Myocyte (in vitro differentiated cells): ENCODE measurements around the gene FAM9C. TPM values are rescaled to one million over a fixed set of nuclear protein-coding genes. Genes with fewer than 3 reads are reported as not detected.

Source experiments
- DNase-seq: peaks from one replicate; pipeline ENCODE4 v3.0.0-alpha.2; 2012; ENCODE audit warnings: low read depth
- total RNA-seq: library from RNA; depleted of rRNA; stranded (reverse); fragments of >200 nt; gene quantifications from 2 replicates; pipeline ENCODE4 v1.2.3, GENCODE V29; 2014

The FAM9C gene
- total RNA-seq, 1 donor from 2014 or later: 0.40 TPM

DNA sequence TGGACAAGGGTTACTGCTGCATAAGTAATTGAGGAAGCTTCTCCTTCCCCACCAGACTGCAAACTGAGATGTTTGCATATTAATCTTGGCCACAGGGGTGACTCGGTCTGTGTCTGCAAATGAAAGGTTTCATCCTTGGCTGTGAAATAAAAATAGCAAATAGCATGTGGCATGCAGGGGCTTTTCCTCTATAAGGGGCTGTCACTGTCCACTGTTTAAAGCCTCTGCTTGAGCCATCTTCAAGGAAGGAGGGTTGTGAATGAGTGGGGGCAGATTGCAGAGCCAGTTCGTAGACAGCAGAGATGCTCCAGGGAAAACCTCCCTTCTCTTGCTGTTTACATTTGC, 36.3 kb downstream of the FAM9C start:
- DNase-seq: peak; percentile 10

DNA sequence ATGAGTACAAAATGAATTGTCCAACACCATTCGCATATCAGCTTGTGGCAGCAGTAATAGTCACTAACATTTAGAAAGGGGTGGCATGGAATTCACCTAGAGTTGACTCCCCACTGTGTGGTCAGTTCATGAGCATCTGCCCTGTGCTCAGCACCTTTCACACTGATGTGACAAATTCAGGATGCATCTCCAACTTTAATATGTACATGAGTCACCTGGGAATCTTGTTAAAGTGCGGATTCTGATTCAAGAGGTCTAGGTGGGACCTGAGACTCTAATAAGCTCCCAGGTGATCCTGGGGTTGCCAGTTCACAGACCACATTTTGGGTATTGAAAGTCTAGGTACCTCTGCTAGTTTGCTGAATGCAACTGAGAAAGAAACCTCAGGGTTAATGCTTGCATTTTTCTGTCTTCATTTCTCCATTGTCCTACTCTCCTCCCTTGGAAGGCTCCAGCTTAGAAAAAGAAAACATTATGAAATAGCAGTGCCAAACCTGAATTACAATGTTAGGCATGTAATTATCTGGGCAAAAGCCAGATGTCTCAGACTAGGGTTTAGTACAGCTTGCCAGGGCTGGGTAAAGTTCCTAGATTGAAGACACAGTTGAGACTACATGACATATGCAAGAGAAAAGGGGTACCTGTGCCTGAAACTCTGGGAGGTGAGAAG, 36.8 kb downstream of the FAM9C start:
- peak; percentile 33 for DNase-seq

DNA sequence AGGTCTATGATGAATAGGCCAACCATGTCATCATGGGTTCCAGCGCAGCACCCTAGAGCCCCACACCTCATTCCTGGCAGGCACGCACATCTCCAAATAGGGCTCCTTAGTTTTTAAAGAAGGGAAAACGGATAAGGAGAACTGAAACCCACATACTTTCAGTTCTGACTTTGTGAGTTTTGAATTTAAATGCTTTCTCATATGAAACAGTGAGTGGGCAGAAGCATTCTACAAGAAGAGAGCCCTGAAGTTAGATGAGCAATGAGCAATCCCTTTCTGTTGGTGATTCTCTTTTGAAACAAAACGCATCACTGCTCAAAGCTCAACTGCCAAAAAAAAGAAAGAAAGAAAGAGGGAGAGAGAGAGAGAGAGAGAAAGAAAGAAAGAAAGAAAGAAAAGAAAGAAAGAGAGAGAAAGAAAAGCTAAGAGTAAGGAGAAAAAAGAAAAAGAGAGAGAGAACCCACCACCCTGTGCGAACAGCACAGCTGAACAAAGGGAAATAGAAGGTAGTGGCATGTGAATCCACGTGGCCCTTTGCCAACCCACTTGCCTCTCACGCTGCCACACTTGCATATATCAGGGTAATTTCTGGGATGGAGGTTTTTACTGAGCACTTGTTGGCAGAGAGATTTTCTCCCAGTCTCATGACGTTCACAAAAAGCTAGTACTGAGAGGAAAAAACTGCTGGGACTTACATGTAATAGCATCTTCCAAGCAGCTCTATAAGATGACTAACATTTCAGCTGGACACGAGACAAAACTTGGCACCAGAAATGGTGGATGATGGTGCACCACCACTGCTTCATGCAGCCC, 38.6 kb downstream of the FAM9C start:
- peak; percentile 48 for DNase-seq

DNA sequence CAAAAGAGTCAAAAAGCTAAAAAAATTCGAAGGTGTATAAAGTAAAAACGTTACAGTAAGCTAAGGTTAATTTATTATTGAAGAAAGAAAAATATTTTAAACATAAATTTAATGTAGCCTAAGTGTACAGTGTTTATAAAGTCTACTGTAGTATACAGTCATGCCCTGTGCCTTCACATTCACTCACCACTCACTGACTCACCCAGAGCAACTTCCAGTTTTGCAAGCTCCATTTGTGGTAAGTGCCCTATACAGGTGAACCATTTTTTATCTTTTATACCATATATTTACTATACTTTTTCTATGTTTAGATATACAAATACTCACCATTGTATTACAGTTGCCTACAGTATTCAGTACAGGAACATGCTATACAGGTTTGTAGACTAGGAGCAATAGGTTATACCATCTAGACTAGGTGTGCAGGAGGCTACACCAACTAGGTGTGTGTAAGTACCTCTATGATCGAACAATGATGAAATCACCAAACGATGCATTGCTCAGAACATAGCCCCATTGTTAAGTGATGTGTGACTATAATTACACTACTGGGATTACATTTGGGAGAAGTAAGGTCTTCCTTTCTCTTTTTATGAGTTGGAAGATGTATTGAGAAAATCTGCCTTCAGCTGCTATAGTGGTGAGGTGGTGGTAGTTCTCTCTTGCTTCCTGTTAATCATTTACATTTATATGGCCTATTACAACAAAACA, 42.3 kb downstream of the FAM9C start:
- no peak for DNase-seq

DNA sequence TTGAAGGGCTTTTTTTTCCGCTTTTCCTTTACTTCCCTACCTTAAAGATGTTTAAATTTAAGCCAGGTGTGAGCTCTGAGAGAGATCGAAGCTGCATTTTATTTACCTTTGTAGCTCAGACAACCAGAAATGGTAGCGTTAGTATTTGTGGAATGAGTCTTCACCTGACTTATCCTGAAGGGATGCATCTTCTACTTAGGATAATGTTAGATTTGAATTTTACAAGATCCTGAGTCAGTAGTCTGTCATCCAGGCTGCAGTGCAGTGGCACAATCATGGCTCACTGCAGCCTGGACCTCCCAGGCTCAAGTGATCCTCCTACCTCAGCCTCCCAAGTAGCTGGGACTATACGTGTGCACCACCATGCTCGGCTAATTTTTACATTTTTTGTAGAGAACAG, 43.3 kb downstream of the FAM9C start:
- no peak for DNase-seq

DNA sequence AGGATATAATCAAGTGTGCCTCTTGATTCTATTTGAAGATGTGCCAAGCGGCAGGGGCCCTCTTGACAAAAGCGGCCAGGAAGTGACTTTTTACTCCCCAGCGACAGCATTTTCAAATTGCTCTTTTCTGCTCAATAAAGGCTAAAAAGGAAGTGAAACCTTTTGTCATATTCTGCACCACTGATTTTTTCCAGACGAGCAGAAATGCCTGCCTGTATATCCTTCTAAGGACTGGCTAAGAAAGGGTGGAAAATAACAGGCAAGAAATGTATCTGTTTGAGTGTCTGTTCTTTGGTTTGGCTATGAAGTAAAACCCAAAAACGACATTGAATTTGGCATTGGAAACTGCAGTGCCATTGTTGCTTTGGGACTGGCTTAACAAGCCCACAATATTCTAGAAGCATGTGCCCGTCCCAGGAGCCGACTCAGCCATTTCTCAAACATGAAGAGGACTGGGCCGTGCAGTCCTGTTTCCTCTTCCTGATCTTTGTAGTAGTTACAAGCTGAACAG, 44.1 kb downstream of the FAM9C start:
- DNase-seq: no peak

DNA sequence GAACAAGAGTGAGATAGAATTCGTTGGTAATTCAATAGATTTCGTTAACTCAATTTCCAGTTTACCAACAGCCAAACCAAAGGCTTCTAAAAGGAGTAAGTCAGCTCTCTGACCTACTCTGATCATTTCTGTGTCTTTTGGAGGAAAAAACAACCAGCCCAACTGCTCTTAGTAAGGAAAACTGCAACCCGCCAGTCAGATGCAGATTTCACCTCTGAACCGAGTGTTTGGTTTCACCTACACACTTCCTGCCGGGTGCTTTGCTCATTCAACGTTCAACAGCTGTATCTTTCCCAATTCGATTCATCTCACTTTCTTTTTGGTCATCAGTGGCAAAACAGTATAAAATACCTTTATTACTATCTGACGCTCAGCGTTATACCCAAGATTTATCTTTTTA, 45.0 kb downstream of the FAM9C start:
- DNase-seq: no peak

DNA sequence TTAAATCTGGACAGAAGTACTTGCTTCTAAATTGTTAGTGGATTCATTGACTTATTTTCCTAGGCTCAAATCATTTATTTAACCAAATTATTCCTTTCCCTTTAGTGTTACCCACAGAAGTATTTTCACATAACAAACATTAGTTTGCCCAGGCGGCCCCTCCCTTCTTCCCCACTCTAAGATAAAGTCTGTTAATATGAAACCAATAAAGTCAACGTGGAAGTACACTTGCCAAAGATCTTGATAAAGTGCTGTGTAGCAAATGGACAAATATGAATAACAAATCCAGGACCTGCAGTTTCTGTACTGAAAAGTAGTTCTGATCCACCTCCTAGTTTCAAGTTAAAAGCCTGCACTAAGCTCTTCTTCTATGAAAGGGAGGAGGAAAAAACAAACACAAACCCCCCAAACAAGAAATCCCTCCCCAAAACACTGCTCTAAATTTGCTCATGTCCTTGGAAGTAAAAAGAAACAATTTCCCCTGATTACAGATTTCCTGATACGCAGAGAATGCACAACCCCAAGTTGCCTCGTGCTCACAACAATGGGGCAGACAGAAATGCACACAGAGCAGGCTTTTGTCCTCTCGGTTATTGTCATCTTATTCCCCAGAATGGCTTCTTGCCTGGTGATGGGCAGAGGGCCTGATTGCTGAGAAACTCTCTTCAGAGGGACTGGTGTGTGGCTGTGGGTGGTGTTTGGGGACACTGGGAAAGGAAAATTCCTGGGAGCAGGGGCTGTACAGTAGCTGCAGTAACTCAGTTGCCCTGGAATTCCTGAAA, 46.3 kb downstream of the FAM9C start:
- DNase-seq: no peak

DNA sequence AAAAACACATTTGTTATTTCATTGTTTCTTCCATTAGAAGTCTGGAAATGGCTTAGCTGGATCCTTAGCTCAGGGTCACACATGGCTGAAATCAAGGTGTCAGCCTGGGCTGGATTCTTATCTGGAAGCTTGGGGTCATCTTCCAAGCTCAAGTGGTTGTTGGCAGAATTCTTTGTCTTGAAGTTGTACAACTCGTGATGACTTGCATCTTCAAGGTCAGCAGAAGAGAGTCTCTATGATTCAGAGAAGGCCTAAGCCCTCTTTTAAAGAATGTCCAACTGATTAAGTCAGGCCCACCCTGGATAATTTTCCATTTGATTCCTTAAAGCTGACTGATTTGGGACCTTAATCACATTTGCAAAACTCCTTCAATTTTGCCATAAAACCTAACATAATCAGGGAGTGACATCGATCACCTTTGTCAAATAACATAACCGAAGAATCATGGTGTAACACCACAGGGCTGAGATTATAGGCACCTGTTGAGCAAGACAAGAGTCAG, 47.4 kb downstream of the FAM9C start:
- no peak for DNase-seq

DNA sequence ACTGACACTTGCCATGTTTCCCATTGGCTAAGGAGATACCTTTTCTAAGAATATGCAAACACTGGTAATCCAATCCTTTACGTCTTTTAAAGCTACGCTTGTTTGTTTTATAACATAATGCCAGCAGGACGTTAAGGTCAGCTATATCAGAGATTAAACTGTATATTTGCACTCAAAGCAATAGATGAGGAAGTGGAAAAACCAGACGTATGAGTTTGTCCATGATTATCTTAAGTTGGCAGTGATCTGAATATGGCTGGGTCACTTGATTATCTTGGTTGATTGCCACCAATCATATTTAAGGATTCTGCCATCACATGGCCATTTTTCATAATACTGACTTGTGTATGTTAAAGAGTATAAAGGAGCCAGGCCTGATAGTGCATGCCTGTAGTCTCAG, 50.1 kb downstream of the FAM9C start:
- no peak for DNase-seq

GRCh38 chrX:12993826-12994225, 50.6 kb downstream of the FAM9C start:
- DNase-seq: no peak

GRCh38 chrX:12992544-12993118, 51.8 kb downstream of the FAM9C start:
- no peak for DNase-seq

- no peak for DNase-seq
Measured at GRCh38 chrX:12991575-12991974, 52.8 kb downstream of the FAM9C start.

- no peak for DNase-seq
Measured at GRCh38 chrX:12989461-12989860, 55.0 kb downstream of the FAM9C start.

GRCh38 chrX:12988797-12989196, 55.6 kb downstream of the FAM9C start:
- no peak for DNase-seq

- DNase-seq: no peak
Measured at GRCh38 chrX:12987900-12988594, 56.4 kb downstream of the FAM9C start.

GRCh38 chrX:12987340-12987739, 57.1 kb downstream of the FAM9C start:
- DNase-seq: no peak

DNA sequence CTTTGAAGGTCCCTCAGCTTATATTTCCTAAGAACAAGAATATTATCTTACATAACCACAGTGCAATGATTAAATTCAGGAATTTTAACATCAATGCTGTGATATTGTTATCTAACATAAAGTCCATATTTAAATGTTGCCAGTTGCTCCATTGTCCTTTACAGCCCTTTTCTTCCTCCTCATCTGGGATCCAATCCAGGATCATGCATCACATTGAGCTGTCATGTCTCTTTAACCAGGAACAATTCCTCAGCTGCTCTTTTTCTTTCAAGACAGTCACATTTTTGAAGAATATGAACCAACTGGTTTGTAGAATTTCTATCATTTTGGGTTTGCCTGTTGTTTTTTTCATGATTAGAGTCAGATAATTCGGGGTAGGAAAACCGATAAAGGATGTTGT, 57.5 kb downstream of the FAM9C start:
- DNase-seq: peak; percentile 49

- DNase-seq: no peak
Measured at GRCh38 chrX:12986164-12986779, 58.1 kb downstream of the FAM9C start.
